Measurements from ENCODE around the gene CTNNA2. TPM values are rescaled to one million over a fixed set of nuclear protein-coding genes. Genes with fewer than 3 reads are reported as not detected.

CTNNA2 gene
- polyA plus RNA-seq, 1 of the 3 experiments (the other 2 are of a cell fraction) = 0.30 TPM

GRCh38 chr2:80361904-80362303 lies 849.1 kb downstream of the CTNNA2 start:
- no peak overlapping the region; a peak in 1 of 4 replicates for H3K27ac ChIP-seq (ENCODE audit: low read depth in 2 of 2, low read length in 1 of 2)
- H4K20me1 ChIP-seq (ENCODE audit: insufficient read depth) = no peaks in the 10 kb centered on the region
- ChIA-PET CTCF (interaction anchor here (1.0 kb wide), 1 partner anchor 16 kb away, joined by 4 read pairs; no protein-coding TSS in a partner anchor), POLR2A (no interaction called here)
- H3K79me2 ChIP-seq (ENCODE audit: insufficient read depth) = no peaks in the 10 kb centered on the region; the same call in 1 of the 2 replicates
- no peaks in the 10 kb centered on the region for H3K9me3 ChIP-seq
- H3F3A ChIP-seq (replicated peaks; ENCODE audit: insufficient read depth) = no peaks in the 10 kb centered on the region
- H3K36me3 ChIP-seq (replicated peaks in 1 of 2; ENCODE audit: control insufficient read depth in 1 of 2, insufficient read depth in 2 of 2, low read length in 1 of 2) = no peaks in the 10 kb centered on the region
- no peak overlapping the region for H2AFZ ChIP-seq (ENCODE audit: low read depth)
- DNase-seq = no peak
- H3K4me3 ChIP-seq (ENCODE audit: low read depth in 2 of 2, low read length in 1 of 2) = no peak overlapping the region
- H3K27me3 ChIP-seq (ENCODE audit: insufficient read depth) = no peaks in the 10 kb centered on the region
- H3K4me1 ChIP-seq (ENCODE audit: control insufficient read depth in 1 of 2, insufficient read depth in 2 of 2, low read depth in 1 of 2, low read length in 1 of 2) = peaks cover 5 to 16% of the 10 kb centered on the region in 2 experiments; a peak in 2 of 4 replicates
- no peaks in the 10 kb centered on the region for H3K9me2 ChIP-seq
- TF ChIP-seq EP300 (IDR thresholded peaks at IDR 0.05; ENCODE audit: borderline replicate concordance in 1 of 2, low read depth in 1 of 2, low read length in 1 of 2) (peak in 1 of 2 experiments; percentile 42; a peak in 1 of 4 replicates), GATA2 (CRISPR knock-in tag; IDR thresholded peaks at IDR 0.05) (0 out of 2 replicates have a peak, but pooled peaks have one; percentile 7), FOXJ3 (CRISPR knock-in tag; IDR thresholded peaks at IDR 0.05) (no peak)
- H3K9ac ChIP-seq = no peak overlapping the region
- no peak overlapping the region for H3K4me2 ChIP-seq

- H3F3A ChIP-seq (replicated peaks; ENCODE audit: insufficient read depth) = no peaks in the 10 kb centered on the region
- CTCF ChIA-PET = interaction anchor here (2.9 kb wide), 1 partner anchor 37 kb away, joined by 17 read pairs; no protein-coding TSS in a partner anchor
These were observed 850.5 kb downstream of the CTNNA2 start for GRCh38 chr2:80363330-80363729.

DNA sequence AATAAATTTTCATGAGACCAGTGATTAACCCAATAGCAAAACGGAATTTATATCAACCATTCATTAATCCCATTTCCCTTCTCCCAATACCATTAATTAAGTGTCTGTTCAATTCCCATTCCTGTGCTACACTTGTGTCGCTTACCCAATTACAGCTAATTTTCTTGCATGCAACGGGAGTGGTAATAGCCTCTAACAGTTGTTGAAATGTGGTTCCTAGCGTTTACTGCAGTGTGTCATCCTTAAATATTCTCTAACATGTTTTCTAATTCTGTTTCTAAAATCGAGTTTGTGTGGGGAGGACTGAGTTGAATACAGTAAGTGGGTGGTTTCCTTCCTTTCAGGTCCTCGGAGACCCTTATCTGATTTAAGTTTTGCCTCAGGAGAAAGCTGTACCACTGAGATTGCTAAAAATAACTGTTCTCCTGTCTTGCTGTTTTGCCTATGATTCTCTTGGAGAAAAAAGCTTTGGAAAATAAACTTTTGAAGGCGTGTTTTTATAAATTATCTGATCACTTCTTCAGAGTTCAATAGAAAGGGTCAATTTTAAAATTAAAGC lies 851.0 kb downstream of the CTNNA2 start:
- no peaks in the 10 kb centered on the region for H4K20me1 ChIP-seq (ENCODE audit: insufficient read depth)
- H3K4me3 ChIP-seq (ENCODE audit: low read depth in 2 of 2, low read length in 1 of 2) = no peak overlapping the region
- no peaks in the 10 kb centered on the region for H3K9me2 ChIP-seq
- ChIA-PET CTCF (interaction anchor here (2.9 kb wide), 1 partner anchor 37 kb away, joined by 17 read pairs; no protein-coding TSS in a partner anchor), POLR2A (no interaction called here)
- peak overlapping the region; percentile 16; the same call in 1 of the 2 replicates for H2AFZ ChIP-seq (ENCODE audit: low read depth)
- H3F3A ChIP-seq (replicated peaks; ENCODE audit: insufficient read depth) = no peaks in the 10 kb centered on the region
- H3K4me1 ChIP-seq (ENCODE audit: control insufficient read depth in 1 of 2, insufficient read depth in 2 of 2, low read depth in 1 of 2, low read length in 1 of 2) = peaks cover 5 to 16% of the 10 kb centered on the region in 2 experiments; a peak in 2 of 4 replicates
- no peaks in the 10 kb centered on the region for H3K9me3 ChIP-seq
- no peak overlapping the region for H3K4me2 ChIP-seq
- H3K79me2 ChIP-seq (ENCODE audit: insufficient read depth) = no peaks in the 10 kb centered on the region; the same call in 1 of the 2 replicates
- no peaks in the 10 kb centered on the region for H3K36me3 ChIP-seq (replicated peaks in 1 of 2; ENCODE audit: control insufficient read depth in 1 of 2, insufficient read depth in 2 of 2, low read length in 1 of 2)
- H3K9ac ChIP-seq = no peak overlapping the region
- H3K27ac ChIP-seq (ENCODE audit: low read depth in 2 of 2, low read length in 1 of 2) = no peak overlapping the region
- no peak for DNase-seq
- TF ChIP-seq GATA2 (CRISPR knock-in tag; IDR thresholded peaks at IDR 0.05) (no peak), TCF12 (IDR thresholded peaks at IDR 0.05) (no peak)
- WGBS (ENCODE audit: low lambda C conversion rate) = 50% methylated on average over 7 of the region's 7 CpGs
- H3K27me3 ChIP-seq (ENCODE audit: insufficient read depth) = no peaks in the 10 kb centered on the region

More at GRCh38 chr2:80363330-80363729, 850.5 kb downstream of the CTNNA2 start:
- DNase-seq = no peak
- Histone ChIP-seq H3K36me3 (replicated peaks in 1 of 2; ENCODE audit: control insufficient read depth in 1 of 2, insufficient read depth in 2 of 2, low read length in 1 of 2) (no peaks in the 10 kb centered on the region), H3K9me2 (no peaks in the 10 kb centered on the region), H3K27me3 (ENCODE audit: insufficient read depth) (no peaks in the 10 kb centered on the region), H4K20me1 (ENCODE audit: insufficient read depth) (no peaks in the 10 kb centered on the region), H3K4me1 (ENCODE audit: control insufficient read depth in 1 of 2, insufficient read depth in 2 of 2, low read depth in 1 of 2, low read length in 1 of 2) (peaks cover 5 to 16% of the 10 kb centered on the region in 2 experiments; a peak in 2 of 4 replicates), H3K79me2 (ENCODE audit: insufficient read depth) (no peaks in the 10 kb centered on the region; the same call in 1 of the 2 replicates), H2AFZ (ENCODE audit: low read depth) (no peak overlapping the region), H3K9me3 (no peaks in the 10 kb centered on the region), H3K4me3 (ENCODE audit: low read depth in 2 of 2, low read length in 1 of 2) (no peak overlapping the region), H3K27ac (ENCODE audit: low read depth in 2 of 2, low read length in 1 of 2) (no peak overlapping the region), H3K4me2 (no peak overlapping the region), H3K9ac (no peak overlapping the region)
- no peak for TF ChIP-seq FOXJ3 (CRISPR knock-in tag; IDR thresholded peaks at IDR 0.05)
- no peak for TF ChIP-seq POLR2AphosphoS5 (IDR thresholded peaks at IDR 0.05; ENCODE audit: low read depth, low read length)
- TF ChIP-seq, protein P1, sequence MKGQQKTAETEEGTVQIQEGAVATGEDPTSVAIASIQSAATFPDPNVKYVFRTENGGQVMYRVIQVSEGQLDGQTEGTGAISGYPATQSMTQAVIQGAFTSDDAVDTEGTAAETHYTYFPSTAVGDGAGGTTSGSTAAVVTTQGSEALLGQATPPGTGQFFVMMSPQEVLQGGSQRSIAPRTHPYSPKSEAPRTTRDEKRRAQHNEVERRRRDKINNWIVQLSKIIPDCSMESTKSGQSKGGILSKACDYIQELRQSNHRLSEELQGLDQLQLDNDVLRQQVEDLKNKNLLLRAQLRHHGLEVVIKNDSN (IDR thresholded peaks at IDR 0.05; ENCODE audit: borderline replicate concordance, low read depth) = no peak
- TF ChIP-seq RFX5 (IDR thresholded peaks at IDR 0.05; ENCODE audit: low read length) = no peak
- no peak for TF ChIP-seq TEAD4 (IDR thresholded peaks at IDR 0.05; ENCODE audit: borderline replicate concordance, insufficient read depth)
- no peak for TF ChIP-seq RCOR1 (IDR thresholded peaks at IDR 0.05; ENCODE audit: low read length)
- TF ChIP-seq SIN3A (IDR thresholded peaks at IDR 0.05; ENCODE audit: borderline replicate concordance, low read depth, low read length) = no peak
- TF ChIP-seq, protein P2, sequence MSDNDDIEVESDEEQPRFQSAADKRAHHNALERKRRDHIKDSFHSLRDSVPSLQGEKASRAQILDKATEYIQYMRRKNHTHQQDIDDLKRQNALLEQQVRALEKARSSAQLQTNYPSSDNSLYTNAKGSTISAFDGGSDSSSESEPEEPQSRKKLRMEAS (IDR thresholded peaks at IDR 0.05; ENCODE audit: low read depth) = no peak
- TF ChIP-seq EP300 (IDR thresholded peaks at IDR 0.05; ENCODE audit: borderline replicate concordance in 1 of 2, low read depth in 1 of 2, low read length in 1 of 2) = no peak
- TF ChIP-seq SMC3 (IDR thresholded peaks at IDR 0.05; ENCODE audit: low read depth, low read length) = no peak
- POLR2A ChIA-PET = no interaction called here
- WGBS (ENCODE audit: low lambda C conversion rate) = 84% methylated on average over 5 of the region's 5 CpGs

Data from SK-N-SH (cell line).